ENCODE data around the gene RCBTB2. TPM values are rescaled to one million over a fixed set of nuclear protein-coding genes. Genes with fewer than 3 reads are reported as not detected.

Gene RCBTB2
- total and polyA plus RNA-seq, 9 of the 15 experiments (the other 6 are each of a cell fraction or from before 2014, with no cell fraction given) = 0.91 to 3.3 (median 1.5) TPM

DNA sequence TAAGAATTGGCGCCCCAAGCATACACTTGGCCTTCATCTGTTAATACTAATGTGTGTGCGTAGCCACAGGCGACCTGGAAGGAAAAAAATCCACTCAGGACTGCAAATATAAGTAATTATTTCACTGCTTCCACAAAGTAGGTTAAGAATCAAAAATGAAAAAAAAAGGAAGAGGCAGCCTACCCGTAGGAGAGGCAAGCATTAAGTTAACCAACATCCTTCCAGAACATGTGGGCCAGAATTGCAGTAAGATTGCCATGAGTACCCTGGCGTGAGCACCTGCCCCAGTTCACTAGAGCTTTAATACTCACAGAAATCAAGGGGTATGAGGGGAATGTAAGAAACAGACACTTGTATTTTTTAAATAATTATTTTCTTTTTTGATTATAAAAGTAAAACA is 22.2 kb downstream of the RCBTB2 start:
- Histone ChIP-seq H3K9ac (ENCODE audit: insufficient read depth in 1 of 2, low read depth in 2 of 2, low read length in 2 of 2) (no peak overlapping the region), H3K4me3 (no peak overlapping the region), H3K27me3 (ENCODE audit: control insufficient read depth in 2 of 2, insufficient read depth in 2 of 2, low read length in 2 of 2) (0 out of 5 replicates have a peak, but pooled peaks cover 0 to 5% of the 10 kb centered on the region in 2 experiments), H3K79me2 (ENCODE audit: control insufficient read depth, insufficient read depth, low read length) (no peaks in the 10 kb centered on the region), H3K27ac (ENCODE audit: extremely low read depth, low read depth, low read length) (no peak overlapping the region), H3K9me1 (ENCODE audit: control insufficient read depth, insufficient read depth, low read length) (no peaks in the 10 kb centered on the region), H2AFZ (ENCODE audit: low read depth, low read length) (no peak overlapping the region), H3K4me1 (replicated peaks in 1 of 2; ENCODE audit: control insufficient read depth in 2 of 2, insufficient read depth in 2 of 2, low read length in 2 of 2) (no peaks in the 10 kb centered on the region; a peak in 1 of 5 replicates), H4K20me1 (replicated peaks; ENCODE audit: control insufficient read depth, insufficient read depth, low read length) (no peaks in the 10 kb centered on the region), H3K36me3 (ENCODE audit: control insufficient read depth, insufficient read depth, low read length) (no peaks in the 10 kb centered on the region), H3K4me2 (ENCODE audit: insufficient read depth, low read length) (no peak overlapping the region), H3K9me3 (replicated peaks; ENCODE audit: control insufficient read depth, insufficient read depth, low read depth, low read length) (no peaks in the 10 kb centered on the region)
- CTCF ChIA-PET (ENCODE audit: low intra/inter-chr PET ratio) = no interaction called here
- FAIRE-seq (no peak), DNase-seq (ENCODE audit: extremely low read depth in 1 of 4, low spot score in 3 of 4) (no peak), ATAC-seq (no peak)
- 40% methylated on average over 5 of the region's 5 CpGs for WGBS (ENCODE audit: insufficient coverage, low coverage, missing lambda C conversion rate)
- POLR2A ChIA-PET = no interaction called here
- intact Hi-C loops (cut with micrococcal nuclease) (no loop called here), in situ Hi-C loops (cut with MboI) (no loop called here)
- BruUV-seq (replicated peaks) = no TSS peak
- TF ChIP-seq HMG20B (CRISPR knock-in tag; IDR thresholded peaks at IDR 0.05) = no peak

DNA sequence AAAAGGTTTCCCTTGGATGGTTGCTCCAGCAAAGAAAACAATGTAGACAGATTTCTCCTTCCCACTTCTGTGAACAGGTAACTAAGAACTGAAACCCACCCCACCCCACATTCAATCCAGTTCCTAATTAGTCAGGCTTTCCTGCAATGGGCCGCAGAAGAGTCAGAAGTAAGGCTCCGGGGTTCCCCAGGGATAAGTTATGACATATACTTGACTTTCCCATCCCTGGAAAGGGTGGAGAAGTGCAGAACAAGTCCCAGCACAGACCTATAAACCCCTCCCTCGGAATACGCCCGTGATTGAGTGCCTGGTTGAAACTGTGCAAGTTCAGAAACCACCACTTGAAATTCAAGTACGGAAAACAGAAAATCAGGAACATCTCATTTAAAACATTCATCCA is 24.9 kb downstream of the RCBTB2 start:
- in situ Hi-C loops (cut with MboI) = no loop called here
- no TSS peak for BruUV-seq (replicated peaks)
- H3K36me3 ChIP-seq (ENCODE audit: control insufficient read depth, insufficient read depth, low read length) = no peaks in the 10 kb centered on the region
- TF ChIP-seq BRF1 (IDR thresholded peaks at IDR 0.05; ENCODE audit: borderline replicate concordance, extremely low read depth, insufficient read length) (no peak), TAF9B (IDR thresholded peaks at IDR 0.05; ENCODE audit: partially characterized antibody) (no peak), SMARCA5 (IDR thresholded peaks at IDR 0.05) (no peak), ZNF175 (CRISPR knock-in tag; IDR thresholded peaks at IDR 0.05; ENCODE audit: low read depth) (no peak), TCF7 (IDR thresholded peaks at IDR 0.05; ENCODE audit: borderline replicate concordance) (no peak)
- TF ChIP-seq, protein P1, sequence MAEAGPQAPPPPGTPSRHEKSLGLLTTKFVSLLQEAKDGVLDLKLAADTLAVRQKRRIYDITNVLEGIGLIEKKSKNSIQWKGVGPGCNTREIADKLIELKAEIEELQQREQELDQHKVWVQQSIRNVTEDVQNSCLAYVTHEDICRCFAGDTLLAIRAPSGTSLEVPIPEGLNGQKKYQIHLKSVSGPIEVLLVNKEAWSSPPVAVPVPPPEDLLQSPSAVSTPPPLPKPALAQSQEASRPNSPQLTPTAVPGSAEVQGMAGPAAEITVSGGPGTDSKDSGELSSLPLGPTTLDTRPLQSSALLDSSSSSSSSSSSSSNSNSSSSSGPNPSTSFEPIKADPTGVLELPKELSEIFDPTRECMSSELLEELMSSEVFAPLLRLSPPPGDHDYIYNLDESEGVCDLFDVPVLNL (CRISPR knock-in tag; IDR thresholded peaks at IDR 0.05; ENCODE audit: low read depth) = no peak
- TF ChIP-seq, protein P2, sequence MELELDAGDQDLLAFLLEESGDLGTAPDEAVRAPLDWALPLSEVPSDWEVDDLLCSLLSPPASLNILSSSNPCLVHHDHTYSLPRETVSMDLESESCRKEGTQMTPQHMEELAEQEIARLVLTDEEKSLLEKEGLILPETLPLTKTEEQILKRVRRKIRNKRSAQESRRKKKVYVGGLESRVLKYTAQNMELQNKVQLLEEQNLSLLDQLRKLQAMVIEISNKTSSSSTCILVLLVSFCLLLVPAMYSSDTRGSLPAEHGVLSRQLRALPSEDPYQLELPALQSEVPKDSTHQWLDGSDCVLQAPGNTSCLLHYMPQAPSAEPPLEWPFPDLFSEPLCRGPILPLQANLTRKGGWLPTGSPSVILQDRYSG (tag; conservative IDR thresholded peaks at IDR 0.05; ENCODE audit: low read depth) = no peak
- TF ChIP-seq, protein P3, sequence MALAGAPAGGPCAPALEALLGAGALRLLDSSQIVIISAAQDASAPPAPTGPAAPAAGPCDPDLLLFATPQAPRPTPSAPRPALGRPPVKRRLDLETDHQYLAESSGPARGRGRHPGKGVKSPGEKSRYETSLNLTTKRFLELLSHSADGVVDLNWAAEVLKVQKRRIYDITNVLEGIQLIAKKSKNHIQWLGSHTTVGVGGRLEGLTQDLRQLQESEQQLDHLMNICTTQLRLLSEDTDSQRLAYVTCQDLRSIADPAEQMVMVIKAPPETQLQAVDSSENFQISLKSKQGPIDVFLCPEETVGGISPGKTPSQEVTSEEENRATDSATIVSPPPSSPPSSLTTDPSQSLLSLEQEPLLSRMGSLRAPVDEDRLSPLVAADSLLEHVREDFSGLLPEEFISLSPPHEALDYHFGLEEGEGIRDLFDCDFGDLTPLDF (CRISPR knock-in tag; IDR thresholded peaks at IDR 0.05) = no peak

More for the DNA sequence above, 24.9 kb downstream of the RCBTB2 start:
- WGBS (ENCODE audit: insufficient coverage, low coverage, missing lambda C conversion rate) = 24% methylated on average over 6 of the region's 6 CpGs
- no peak overlapping the region for H3K4me2 ChIP-seq (ENCODE audit: insufficient read depth, low read length)
- no peak overlapping the region for H3K4me3 ChIP-seq
- ChIA-PET POLR2A (interaction anchor here (0.6 kb wide), 1 partner anchor 18 kb away, joined by 3 read pairs; no protein-coding TSS in a partner anchor), CTCF (ENCODE audit: low intra/inter-chr PET ratio) (no interaction called here)
- H3K27ac ChIP-seq (ENCODE audit: extremely low read depth, low read depth, low read length) = no peak overlapping the region
- H3K9me1 ChIP-seq (ENCODE audit: control insufficient read depth, insufficient read depth, low read length) = no peaks in the 10 kb centered on the region
- H3K79me2 ChIP-seq (ENCODE audit: control insufficient read depth, insufficient read depth, low read length) = no peaks in the 10 kb centered on the region
- H2AFZ ChIP-seq (ENCODE audit: low read depth, low read length) = no peak overlapping the region
- H3K4me1 ChIP-seq (replicated peaks in 1 of 2; ENCODE audit: control insufficient read depth in 2 of 2, insufficient read depth in 2 of 2, low read length in 2 of 2) = no peaks in the 10 kb centered on the region; a peak in 1 of 5 replicates
- intact Hi-C loops (cut with micrococcal nuclease) = no loop called here
- H4K20me1 ChIP-seq (replicated peaks; ENCODE audit: control insufficient read depth, insufficient read depth, low read length) = no peaks in the 10 kb centered on the region
- ATAC-seq (no peak), FAIRE-seq (no peak), DNase-seq (ENCODE audit: extremely low read depth in 1 of 4, low spot score in 3 of 4) (no peak)
- H3K9ac ChIP-seq (ENCODE audit: insufficient read depth in 1 of 2, low read depth in 2 of 2, low read length in 2 of 2) = no peak overlapping the region
- 0 out of 5 replicates have a peak, but pooled peaks cover 0 to 5% of the 10 kb centered on the region in 2 experiments for H3K27me3 ChIP-seq (ENCODE audit: control insufficient read depth in 2 of 2, insufficient read depth in 2 of 2, low read length in 2 of 2)
- no peaks in the 10 kb centered on the region for H3K9me3 ChIP-seq (replicated peaks; ENCODE audit: control insufficient read depth, insufficient read depth, low read depth, low read length)
